GOT3 (cell line): ENCODE measurements around the gene TRIM28.
A peak's percentile ranks its signal among the peaks of the same experiment; 100 is the strongest.
"Not testable (repeated sequence)": the region's sequence is repeated elsewhere in the genome, so short reads cannot be mapped to it uniquely, and the experiment has no call there.

ENCODE experiments used
- DNase-seq: peaks from one replicate; lab custom pipeline; 2025; ENCODE audit warnings: mixed read lengths; lab: John Stamatoyannopoulos, UW

The TRIM28 gene

DNA sequence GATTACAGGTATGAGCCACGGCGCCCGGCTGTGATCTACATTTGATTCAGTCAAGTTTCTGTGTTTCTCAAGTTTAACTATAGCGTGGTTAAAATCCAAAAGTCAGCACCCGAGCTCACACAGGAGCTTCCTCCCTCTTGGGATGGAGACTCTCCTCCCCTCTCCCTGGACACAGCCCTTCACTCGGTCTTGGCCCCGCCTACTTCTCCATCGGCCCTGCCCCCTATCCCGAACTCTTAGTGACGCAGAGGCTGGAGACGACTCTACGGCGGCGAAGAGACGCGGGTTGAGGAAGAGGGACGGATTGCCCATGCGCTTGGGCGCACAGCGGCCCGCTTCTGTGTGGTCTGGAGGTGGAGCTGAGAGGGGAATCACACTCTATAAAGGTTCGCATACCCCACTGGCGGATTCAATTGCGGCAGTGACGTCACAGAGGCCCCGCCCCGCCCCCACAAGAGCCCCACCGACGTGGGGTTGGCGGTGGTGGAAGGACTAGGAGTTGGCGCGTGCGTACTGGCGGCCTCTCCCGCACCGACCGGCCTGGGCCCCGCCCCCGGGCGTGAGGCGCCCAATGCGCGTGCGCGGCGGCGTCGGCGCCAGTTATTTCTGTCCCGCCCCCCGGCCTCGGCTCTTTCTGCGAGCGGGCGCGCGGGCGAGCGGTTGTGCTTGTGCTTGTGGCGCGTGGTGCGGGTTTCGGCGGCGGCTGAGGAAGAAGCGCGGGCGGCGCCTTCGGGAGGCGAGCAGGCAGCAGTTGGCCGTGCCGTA lies at the start of gene TRIM28:
TRIM28 (plus strand) TSS at position 239 of the 765 bp plus-strand sequence. CDS start 694 bp downstream, outside the sequence.
- DNase-seq = no peak

GRCh38 chr19:58497634-58498170 lies 46.2 kb upstream of the TRIM28 start:
- no peak for DNase-seq

DNA sequence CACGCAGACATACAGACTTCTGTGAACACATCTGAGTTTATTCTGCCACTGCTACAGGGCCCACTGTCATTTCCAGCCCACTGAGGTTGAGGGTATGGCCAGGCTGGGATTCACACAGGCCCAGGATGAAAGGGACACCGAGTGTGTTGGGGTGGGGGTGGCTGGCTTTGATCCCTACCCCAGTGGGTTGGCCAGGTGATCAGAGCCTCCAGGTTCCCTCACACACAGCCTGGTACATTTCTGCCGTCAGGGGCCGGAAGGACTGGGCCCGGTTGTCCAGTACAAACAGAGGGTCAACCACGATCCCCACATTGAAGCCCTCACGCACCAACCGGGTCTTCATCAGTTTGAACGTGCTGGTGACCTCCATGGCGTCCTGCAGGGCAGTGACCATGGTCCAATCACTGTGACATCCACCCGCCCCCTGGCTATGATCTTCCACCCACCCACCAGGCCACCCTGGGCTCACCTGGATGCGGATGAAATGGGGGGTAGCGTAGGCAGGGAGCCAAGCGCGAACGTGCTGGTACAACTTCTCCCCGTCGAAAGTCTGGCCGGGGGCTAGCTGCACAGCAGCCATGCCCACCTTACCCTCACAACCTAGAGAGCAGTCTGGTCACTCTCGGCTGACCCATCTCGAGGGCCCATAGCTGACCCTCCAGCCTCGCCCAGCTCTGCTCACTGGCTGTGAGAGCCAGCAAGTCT lies 45.4 kb upstream of the TRIM28 start:
- no peak for DNase-seq

GRCh38 chr19:58499021-58499927 lies 44.6 kb upstream of the TRIM28 start:
- peak; percentile 89 for DNase-seq

DNA sequence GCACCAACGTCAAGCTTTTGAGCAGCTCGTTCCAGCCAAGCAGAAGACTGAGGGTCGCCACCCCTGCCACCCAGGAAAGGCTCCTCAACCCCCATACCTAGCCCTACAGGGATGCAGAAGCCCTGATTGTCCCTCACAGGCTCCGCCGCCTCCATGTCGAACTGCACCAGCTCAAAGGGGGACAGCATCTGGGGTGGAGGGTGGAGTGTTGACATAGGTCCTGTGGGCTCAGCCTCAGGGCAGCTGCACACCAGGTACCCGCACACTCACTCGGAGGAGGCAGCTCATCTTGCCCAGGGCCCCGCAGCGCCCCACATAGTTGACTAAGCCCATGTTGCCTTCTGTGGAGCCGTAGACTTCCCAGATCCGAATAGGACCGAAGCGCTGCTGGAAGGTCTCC lies 43.6 kb upstream of the TRIM28 start:
- no peak for DNase-seq

GRCh38 chr19:58507602-58508223 lies 36.2 kb upstream of the TRIM28 start:
- not testable (repeated sequence) for DNase-seq

GRCh38 chr19:58509731-58510083 lies 34.2 kb upstream of the TRIM28 start:
- DNase-seq = no peak

GRCh38 chr19:58510084-58510862 lies 33.6 kb upstream of the TRIM28 start:
- no peak for DNase-seq

GRCh38 chr19:58511353-58512208 lies 32.3 kb upstream of the TRIM28 start, which contains the start of gene SLC27A5:
Gene SLC27A5, minus strand, starts transcription at chr19:58511992. Its CDS starts 37 bp downstream, at chr19:58511955.
- DNase-seq = no peak

DNA sequence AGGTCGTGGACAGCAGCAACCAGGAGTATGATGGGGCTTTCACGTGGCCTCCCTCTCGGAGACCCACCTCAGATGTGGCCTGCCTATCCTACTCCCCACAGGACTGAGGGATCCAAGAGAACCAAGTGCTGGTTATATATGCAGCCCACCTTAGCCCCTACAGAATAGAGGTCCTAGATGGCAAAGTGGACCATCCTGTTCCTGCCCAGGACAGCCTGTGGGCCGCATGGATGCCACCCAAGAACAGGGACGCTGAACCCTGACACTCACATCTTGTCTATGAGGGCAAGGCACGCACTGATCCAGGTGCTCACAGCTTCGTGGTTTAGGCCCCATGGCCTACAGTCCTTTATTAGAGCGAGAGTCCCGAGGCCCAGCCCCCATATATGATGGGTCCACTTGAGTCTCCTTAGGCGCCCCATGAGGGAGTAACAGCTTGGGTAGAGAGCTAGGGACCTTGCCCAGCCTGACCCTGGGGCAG lies 30.6 kb upstream of the TRIM28 start:
- no peak for DNase-seq

- peak; percentile 9 for DNase-seq
These were observed 29.9 kb upstream of the TRIM28 start for GRCh38 chr19:58513694-58514563.

DNA sequence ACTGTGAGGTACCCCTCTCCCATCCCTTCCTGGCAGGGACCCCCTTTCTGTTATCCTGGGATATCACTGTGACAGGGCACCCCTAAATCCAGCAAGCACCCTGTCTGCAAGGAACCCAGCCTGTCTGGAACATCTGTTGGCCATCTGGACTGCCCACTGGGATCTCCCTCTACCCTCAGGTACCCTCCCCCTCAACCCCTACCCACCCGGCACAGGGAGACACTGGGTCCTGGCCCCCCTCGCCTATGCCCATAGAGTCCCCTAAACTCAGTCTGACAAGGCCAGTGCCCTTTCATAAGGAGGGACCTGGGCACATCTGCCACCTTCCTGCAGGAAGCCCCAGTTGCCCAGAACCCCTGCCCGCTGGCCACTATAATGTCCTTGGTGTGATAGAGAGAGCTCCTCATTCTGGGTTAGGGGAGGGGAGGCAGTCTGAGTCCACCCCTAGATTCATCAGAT lies 29.3 kb upstream of the TRIM28 start:
- DNase-seq = no peak

DNA sequence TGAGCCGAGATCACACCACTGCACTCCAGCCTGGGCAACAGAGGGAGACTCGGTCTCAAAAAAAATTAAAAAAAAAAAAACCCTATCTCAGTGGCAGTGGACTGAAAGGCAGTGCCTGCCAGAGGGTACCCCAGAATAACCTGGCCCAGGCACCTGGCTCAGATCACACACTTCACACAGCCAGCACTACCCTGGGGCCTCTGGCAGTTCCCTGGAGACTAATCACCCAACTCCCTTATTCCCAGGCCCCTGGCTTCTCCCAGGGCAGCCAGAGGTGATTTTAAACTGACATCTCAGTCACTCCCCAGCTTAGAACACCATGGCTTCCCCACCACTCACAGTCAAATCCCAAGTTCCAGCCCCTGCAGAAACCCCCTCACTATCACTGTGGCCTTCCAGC lies 28.6 kb upstream of the TRIM28 start:
- DNase-seq = no peak

- no peak for DNase-seq
These were observed 27.5 kb upstream of the TRIM28 start for GRCh38 chr19:58516246-58516836.

GRCh38 chr19:58516964-58517833 lies 26.7 kb upstream of the TRIM28 start:
- no peak for DNase-seq

GRCh38 chr19:58518256-58519086 lies 25.4 kb upstream of the TRIM28 start:
- no peak for DNase-seq
